Calu3 (cell line): ENCODE data around the gene CBARP. TPM values are rescaled to one million over a fixed set of nuclear protein-coding genes. Genes with fewer than 3 reads are reported as not detected.

Source experiments
- BruUV-seq: library from RNA; stranded (reverse); fragments of 400-500 nt; replicated peaks from 2 replicates; lab custom pipeline; 2021; lab: Mats Ljungman, UMichigan
- CTCF ChIA-PET: fragments of 300-600 bp; sonication (Branson Sonifier 250); formaldehyde crosslinking; loops from one replicate; lab custom pipeline; 2022; ENCODE audit warnings: antibody characterized with exemption; lab: Charles Lee
- DNase-seq: peaks from one replicate; pipeline ENCODE4 v3.0.0; 2022
- H3K27ac Mint-ChIP-seq: one replicate; pipeline ENCODE4 v1.8.0; 2022; ENCODE audit warnings: mixed read lengths; ENCODE audit not compliant: unreplicated experiment
- H3K27me3 Mint-ChIP-seq: one replicate; pipeline ENCODE4 v1.8.0; 2022; ENCODE audit warnings: mixed read lengths; ENCODE audit not compliant: unreplicated experiment
- H3K36me3 Mint-ChIP-seq: one replicate; pipeline ENCODE4 v1.8.0; 2022; ENCODE audit warnings: mild to moderate bottlenecking, moderate library complexity, mixed read lengths; ENCODE audit not compliant: insufficient read depth, unreplicated experiment
- H3K4me1 Mint-ChIP-seq: one replicate; pipeline ENCODE4 v1.8.0; 2022; ENCODE audit warnings: mild to moderate bottlenecking, low read depth, mixed read lengths; ENCODE audit not compliant: unreplicated experiment
- H3K4me3 Mint-ChIP-seq: one replicate; pipeline ENCODE4 v1.8.0; 2022; ENCODE audit warnings: mild to moderate bottlenecking, low read depth, moderate library complexity, mixed read lengths; ENCODE audit not compliant: unreplicated experiment
- H3K9me3 Mint-ChIP-seq: one replicate; pipeline ENCODE4 v1.8.0; 2022; ENCODE audit warnings: low read depth, mixed read lengths; ENCODE audit not compliant: unreplicated experiment
- CTCF ChIP-seq: fragments of 200-600 bp; IDR thresholded peaks from one replicate; pipeline ENCODE4 v1.8.0; 2022; ENCODE audit warnings: antibody characterized with exemption; ENCODE audit not compliant: unreplicated experiment
- intact Hi-C: fragments of 100-400 bp; cut with micrococcal nuclease; formaldehyde crosslinking; loops from one replicate; pipeline ENCODE4 v1.10.0; 2022; ENCODE audit not compliant: unreplicated experiment
- total RNA-seq: library from RNA; stranded (reverse); gene quantifications from 2 replicates; pipeline ENCODE4 v1.2.3, GENCODE V29; 2022

CBARP gene
- total RNA-seq, 1 experiment from 2014 or later = 4.2 TPM

- Mint-ChIP-seq H3K4me1 (peaks cover 8% of the 10 kb centered on the region), H3K4me3 (no peak overlapping the region), H3K27me3 (peaks cover 32% of the 10 kb centered on the region), H3K36me3 (peaks cover 18% of the 10 kb centered on the region), H3K9me3 (no peaks in the 10 kb centered on the region), H3K27ac (no peak overlapping the region)
- DNase-seq = no peak
- no TSS peak for BruUV-seq
- CTCF ChIA-PET = no interaction called here
- intact Hi-C loops = no loop called here
- TF ChIP-seq CTCF = no peak
Observed at GRCh38 chr19:1282588-1283206, 44.9 kb upstream of the CBARP start.

GRCh38 chr19:1281569-1282287 is 43.9 kb upstream of the CBARP start:
- Mint-ChIP-seq H3K27ac (no peak overlapping the region), H3K4me3 (no peak overlapping the region), H3K36me3 (peaks cover 22% of the 10 kb centered on the region), H3K9me3 (no peaks in the 10 kb centered on the region), H3K4me1 (peaks cover 8% of the 10 kb centered on the region), H3K27me3 (peaks cover 26% of the 10 kb centered on the region)
- BruUV-seq = no TSS peak
- intact Hi-C loops = no loop called here
- no peak for DNase-seq
- no peak for TF ChIP-seq CTCF
- CTCF ChIA-PET = no interaction called here

GRCh38 chr19:1280636-1281568 is 43.1 kb upstream of the CBARP start:
- Mint-ChIP-seq H3K9me3 (no peaks in the 10 kb centered on the region), H3K27me3 (peaks cover 18% of the 10 kb centered on the region), H3K4me3 (no peak overlapping the region), H3K27ac (no peak overlapping the region), H3K4me1 (peaks cover 8% of the 10 kb centered on the region), H3K36me3 (peaks cover 26% of the 10 kb centered on the region)
- no peak for TF ChIP-seq CTCF
- CTCF ChIA-PET = interaction anchor here (1.0 kb wide), 1 partner anchor 37 kb away, joined by 3 read pairs; no protein-coding TSS in a partner anchor
- no TSS peak for BruUV-seq
- intact Hi-C loops = no loop called here
- no peak for DNase-seq

GRCh38 chr19:1279782-1280341 is 42.1 kb upstream of the CBARP start:
- H3K4me3 Mint-ChIP-seq = no peak overlapping the region
- no peaks in the 10 kb centered on the region for H3K9me3 Mint-ChIP-seq
- H3K36me3 Mint-ChIP-seq = peaks cover 35% of the 10 kb centered on the region
- no peak overlapping the region for H3K27ac Mint-ChIP-seq
- BruUV-seq = no TSS peak
- peak; percentile 79 for DNase-seq
- peak; percentile 66 for TF ChIP-seq CTCF
- H3K4me1 Mint-ChIP-seq = peaks cover 8% of the 10 kb centered on the region
- CTCF ChIA-PET = interaction anchor here (0.6 to 1.0 kb wide), 5 partner anchors 36 to 93 kb away, joined by 3 to 5 read pairs (median 3); no protein-coding TSS in a partner anchor
- peaks cover 12% of the 10 kb centered on the region for H3K27me3 Mint-ChIP-seq
- intact Hi-C loops = loop anchor here (2.0 kb wide), 1 partner anchor 93 kb away; no protein-coding TSS in a partner anchor
